Inflammatory macrophage (primary cell): ENCODE measurements around the gene PIP5K1A.
"Not testable (repeated sequence)": the region's sequence is repeated elsewhere in the genome, so short reads cannot be mapped to it uniquely, and the experiment has no call there.

Source experiments
- DNase-seq, 2 donors: peaks; one replicate each; pipeline ENCODE4 v3.0.0-alpha.2; 2020 to 2022
- total RNA-seq, 18 experiments: gene quantifications; one replicate each; lab custom pipeline; 2026; ENCODE audit warnings: mixed read lengths in 6 of 18, inconsistent platforms in 2 of 18; lab: John Stamatoyannopoulos, UW

PIP5K1A gene, protein sequence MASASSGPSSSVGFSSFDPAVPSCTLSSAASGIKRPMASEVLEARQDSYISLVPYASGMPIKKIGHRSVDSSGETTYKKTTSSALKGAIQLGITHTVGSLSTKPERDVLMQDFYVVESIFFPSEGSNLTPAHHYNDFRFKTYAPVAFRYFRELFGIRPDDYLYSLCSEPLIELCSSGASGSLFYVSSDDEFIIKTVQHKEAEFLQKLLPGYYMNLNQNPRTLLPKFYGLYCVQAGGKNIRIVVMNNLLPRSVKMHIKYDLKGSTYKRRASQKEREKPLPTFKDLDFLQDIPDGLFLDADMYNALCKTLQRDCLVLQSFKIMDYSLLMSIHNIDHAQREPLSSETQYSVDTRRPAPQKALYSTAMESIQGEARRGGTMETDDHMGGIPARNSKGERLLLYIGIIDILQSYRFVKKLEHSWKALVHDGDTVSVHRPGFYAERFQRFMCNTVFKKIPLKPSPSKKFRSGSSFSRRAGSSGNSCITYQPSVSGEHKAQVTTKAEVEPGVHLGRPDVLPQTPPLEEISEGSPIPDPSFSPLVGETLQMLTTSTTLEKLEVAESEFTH
- total RNA-seq, result 38.6 to 124 (median 56.5) reads per million in 18 experiments

DNA sequence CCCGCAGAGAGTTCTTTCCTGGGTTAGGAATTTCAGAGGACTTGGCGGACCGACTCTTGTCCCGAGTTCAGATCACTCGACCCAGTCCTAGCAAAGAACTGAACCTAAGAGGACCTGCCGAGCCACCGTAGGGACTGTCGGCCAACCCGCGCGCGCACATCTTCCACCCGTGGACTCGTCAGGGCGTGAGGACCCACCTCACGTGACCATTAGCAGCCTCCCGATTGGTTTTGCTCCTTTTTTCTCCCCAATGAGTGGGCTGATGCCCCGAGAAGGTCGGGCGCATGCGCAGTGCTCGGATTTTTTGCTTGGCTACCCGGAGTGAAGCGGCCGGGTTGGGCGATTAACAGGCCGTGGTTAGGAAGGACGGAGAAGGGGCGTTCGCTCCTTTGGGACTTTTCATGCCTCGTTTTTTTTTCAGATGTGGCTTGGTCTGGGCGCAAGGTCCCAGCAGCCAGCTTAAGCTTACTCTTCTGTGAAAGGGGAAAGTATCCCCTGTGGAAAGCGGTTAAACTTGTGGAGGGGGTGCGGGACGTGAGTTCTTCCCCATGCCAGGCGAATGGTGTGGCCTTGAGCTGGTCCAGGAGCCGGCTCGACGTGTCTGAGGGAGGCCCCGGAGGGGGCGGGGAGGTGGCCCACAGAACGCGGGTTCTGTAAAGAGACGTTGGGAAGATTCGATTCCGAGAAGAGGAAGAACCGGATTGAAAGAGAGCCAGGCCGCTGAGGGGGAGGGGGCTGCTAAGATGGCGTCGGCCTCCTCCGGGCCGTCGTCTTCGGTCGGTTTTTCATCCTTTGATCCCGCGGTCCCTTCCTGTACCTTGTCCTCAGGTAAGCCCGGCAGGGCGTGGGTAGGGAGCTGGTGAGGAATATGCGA is at the start of gene PIP5K1A:
TSS of gene PIP5K1A (plus strand) at position 299 of the 874 bp plus-strand sequence. CDS start at position 744, 445 bp downstream.
- DNase-seq, result peak; percentile 99 to 100

DNA sequence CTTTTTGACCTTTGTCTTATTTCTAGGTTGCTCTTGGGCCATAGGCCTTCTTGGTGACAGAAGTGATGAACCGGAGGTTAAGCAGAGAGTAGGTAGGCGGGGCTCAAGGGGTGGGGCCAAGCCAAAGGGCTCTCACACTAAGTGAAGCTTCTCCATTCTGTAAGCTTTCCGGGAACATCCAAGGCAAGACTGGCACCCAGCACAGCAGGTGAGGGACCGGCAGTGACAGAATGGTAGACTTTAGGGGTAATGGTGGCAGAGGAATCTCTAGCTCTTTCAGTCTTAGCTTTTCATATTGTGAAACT is 41.9 kb upstream of the PIP5K1A start, which contains the start of gene TNFAIP8L2:
TSS of gene TNFAIP8L2 (plus strand) at position 135 of the 305 bp plus-strand sequence. CDS start 2,049 bp downstream, outside the sequence.
- peak; percentile 85 to 89 for DNase-seq

DNA sequence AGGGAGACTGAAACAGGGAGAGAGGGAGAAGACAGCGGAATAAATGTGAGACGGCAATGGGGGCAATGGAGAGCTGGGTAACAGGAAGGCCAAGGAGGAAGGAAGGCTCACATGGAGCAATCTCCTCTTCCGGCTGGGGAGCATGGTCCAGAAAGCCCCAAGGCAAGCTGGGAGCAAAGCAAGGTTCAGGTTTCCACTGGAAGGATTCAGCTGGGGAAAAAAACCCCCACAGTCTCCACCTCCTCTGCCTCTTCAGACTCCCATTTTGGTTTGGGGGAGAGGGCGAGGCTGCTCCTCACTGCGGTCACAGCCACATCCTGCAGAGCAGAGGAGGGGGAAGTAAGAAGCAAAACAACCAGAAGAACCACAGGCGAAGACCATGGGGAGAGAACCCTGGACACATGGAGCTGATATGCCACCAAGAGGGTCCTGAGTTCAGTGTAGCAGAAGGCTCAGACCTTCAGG is 41.3 kb upstream of the PIP5K1A start:
- DNase-seq, result peak; percentile 58 to 60

DNA sequence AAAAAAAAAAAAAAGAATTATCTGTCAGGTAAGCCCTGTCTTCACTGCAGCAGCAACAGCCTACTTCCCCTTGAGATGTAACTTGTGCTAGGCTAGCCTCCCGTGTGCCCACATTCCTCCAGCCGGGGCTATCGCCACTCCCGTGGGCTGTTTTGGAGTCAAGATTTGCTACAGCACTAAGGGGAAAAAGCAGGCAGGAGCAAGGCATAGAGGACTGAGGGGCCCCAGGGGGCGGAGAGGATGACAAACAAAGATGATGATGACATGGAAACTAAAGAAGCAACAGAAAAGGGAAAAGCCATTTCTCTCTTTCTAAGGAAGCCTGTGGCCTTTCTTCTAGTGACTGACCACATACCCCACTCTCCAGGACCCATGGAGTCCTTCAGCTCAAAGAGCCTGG is 40.0 kb upstream of the PIP5K1A start:
- DNase-seq, result peak; percentile 37 to 39

DNA sequence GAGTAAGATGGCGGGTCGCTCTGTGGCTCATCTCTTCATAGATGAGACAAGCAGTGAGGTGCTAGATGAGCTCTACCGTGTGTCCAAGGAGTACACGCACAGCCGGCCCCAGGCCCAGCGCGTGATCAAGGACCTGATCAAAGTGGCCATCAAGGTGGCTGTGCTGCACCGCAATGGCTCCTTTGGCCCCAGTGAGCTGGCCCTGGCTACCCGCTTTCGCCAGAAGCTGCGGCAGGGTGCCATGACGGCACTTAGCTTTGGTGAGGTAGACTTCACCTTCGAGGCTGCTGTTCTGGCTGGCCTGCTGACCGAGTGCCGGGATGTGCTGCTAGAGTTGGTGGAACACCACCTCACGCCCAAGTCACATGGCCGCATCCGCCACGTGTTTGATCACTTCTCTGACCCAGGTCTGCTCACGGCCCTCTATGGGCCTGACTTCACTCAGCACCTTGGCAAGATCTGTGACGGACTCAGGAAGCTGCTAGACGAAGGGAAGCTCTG is 39.6 kb upstream of the PIP5K1A start:
- peak; percentile 5 to 17 for DNase-seq

DNA sequence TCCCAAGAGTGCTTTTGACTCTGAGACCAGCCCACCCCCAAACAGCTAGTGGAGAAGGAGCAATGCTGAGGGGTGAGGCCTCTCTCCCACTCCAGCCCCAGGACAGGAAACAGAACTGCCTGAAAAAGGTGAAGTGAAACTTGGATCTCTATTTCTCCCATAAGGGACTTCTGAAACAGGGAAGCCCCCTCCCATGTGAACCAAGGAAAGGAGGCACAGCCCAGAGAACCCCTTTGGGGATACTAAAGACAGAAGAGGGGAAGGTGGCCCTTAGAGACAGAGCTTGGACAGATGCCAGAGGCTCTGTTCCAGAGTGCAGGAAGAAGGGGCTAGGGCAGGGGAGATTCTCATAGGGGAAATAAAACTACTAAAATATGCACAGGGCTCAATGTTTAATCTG is 39.0 kb upstream of the PIP5K1A start:
- peak; percentile 47 to 51 for DNase-seq

DNA sequence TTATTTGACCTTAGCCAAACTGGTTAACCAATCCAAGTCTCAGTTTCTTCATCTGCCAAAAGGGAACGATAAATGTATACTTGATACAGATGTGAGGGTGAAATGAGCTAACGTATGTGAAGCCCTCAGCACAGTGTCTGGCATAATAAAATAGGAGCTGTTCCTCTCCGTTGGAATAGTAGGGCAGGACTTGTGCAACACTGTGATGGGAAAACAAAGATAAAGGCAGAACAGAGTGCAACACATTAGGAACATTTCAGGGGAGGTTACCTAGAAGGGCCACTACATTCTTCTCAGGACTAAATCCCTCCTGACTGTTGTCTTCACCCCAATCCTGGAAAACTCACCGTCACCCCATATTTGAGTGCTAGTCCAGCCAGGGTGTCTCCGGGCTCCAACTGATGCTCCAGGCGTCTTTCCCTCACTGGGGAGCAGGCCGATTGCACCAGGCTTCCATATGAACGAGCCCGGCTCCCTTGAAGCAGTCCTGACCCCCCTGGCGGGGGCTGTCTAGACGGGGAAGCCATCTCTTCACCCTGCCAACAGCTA is 33.5 kb upstream of the PIP5K1A start:
- no peak for DNase-seq

DNA sequence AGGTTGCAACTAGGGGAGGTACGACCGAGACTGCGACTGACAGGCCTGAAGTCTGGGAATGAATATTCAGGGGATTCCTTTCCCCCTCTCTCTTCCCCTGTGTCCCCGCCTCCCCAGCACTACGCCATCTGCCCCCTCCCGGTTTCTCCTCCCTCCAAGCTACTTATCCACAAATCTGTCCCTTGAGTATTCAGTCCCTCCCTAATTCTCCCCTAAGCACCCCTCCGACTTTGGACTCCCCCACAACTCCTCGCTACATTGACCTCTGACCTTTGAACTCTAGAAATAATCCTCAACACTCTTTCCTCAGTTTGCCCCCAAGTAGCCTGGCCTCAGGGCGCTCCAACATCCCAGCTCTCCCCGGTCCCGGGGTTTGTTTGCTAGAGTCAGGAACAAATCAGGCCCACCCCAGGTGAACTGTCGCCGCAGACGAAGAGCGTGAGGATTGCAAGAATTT is 33.0 kb upstream of the PIP5K1A start:
- DNase-seq, result no peak

DNA sequence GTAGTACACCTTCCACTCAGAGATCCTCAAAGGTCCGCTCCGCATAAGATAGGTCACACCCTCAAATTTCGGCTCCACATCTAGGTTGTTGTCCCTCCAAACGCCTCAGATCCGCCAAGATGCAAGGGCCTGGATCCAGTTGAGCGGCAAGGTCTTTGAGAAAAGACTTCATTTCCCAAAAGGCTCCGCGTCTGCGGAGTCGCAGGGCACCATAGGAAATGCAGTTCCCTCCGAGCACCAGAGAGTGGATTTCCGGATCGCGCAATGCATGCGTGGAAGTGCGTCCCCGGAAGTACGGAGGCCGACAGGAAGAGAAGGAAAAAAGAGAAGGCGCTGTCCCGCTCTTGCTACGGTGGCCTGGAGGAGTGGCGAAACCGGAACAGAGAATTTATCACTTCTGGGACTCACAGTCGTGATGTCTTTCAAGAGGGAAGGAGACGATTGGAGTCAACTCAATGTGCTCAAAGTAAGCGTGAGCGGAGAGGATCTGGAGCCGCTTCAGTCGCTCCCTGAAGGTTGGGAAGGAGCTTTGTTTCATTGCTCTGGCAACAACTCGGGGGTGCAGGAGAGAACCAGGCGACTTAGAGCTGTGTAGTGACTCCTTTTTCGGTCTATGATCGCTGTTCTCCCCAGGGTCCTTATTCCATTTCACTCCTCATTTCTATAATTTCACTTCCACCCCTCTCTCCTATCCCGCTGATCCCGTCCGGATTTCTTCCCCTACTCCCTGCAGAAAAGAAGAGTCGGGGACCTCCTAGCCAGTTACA is 32.4 kb upstream of the PIP5K1A start, which contains the start of the genes LYSMD1 and SCNM1:
TSS of gene LYSMD1 (minus strand) at position 165 of the 767 bp plus-strand sequence. CDS start 644 bp downstream, outside the sequence.
TSS of gene SCNM1 (plus strand) at position 407 of the 767 bp plus-strand sequence. CDS start at position 416, 9 bp downstream.
- peak; percentile 99 to 100 for DNase-seq

DNA sequence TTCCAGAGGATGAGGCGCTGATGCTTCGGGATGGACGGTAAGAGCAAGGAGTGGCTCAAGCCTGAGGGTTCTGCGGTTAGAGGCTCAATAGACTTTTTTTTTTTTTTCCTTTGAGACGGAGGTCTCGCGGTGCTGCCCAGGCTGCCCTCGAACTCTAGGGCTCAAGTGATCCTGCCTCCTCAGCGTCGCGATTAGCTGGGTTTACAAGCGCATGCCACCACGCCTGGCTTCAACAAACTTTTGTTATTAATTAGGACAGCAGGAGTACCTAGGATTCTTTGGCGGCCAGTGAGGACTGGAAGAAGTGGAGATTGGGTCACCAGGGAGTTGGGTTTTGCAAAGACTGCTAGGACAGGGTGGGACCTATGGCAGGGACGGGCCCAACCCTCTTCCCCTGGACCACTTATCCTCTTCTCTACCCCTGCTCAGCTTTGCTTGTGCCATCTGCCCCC is 31.8 kb upstream of the PIP5K1A start:
- peak; percentile 13 to 15 for DNase-seq

DNA sequence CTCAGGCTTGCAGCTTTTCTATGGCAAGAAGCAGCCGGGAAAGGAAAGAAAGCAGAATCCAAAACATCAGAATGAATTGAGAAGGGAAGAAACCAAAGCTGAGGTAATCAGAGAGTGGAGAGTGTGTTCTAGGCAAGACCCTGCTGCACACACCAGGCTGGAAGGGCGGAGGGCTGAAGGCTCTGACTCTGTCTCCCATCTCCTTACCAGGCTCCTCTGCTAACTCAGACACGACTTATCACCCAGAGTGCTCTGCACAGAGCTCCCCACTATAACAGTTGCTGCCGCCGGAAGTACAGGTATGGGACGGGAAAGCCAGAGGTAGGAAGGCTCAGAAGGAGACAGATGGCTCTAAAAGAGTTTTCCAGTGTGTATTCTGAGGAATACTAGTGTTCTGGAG is 31.2 kb upstream of the PIP5K1A start:
- no peak for DNase-seq

DNA sequence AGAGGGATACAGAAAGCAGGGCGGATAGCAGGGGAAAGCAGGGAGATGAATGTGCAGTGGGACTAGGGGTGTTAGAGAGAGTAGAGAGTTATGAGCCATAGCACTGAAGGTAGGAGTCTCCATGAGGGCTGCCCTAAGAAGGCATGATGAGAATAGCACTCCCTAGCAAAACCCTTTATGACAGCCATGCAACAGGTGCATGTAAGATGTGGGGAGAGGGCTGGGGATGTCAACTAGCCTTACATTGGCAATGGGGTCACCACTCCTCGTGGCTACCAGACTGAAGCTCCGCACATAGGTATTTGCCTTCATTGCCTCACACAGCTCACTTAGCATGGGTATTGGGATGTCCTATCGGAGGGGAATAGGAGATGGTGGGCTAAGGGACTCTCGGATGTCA is 27.2 kb upstream of the PIP5K1A start:
- DNase-seq, result no peak

DNA sequence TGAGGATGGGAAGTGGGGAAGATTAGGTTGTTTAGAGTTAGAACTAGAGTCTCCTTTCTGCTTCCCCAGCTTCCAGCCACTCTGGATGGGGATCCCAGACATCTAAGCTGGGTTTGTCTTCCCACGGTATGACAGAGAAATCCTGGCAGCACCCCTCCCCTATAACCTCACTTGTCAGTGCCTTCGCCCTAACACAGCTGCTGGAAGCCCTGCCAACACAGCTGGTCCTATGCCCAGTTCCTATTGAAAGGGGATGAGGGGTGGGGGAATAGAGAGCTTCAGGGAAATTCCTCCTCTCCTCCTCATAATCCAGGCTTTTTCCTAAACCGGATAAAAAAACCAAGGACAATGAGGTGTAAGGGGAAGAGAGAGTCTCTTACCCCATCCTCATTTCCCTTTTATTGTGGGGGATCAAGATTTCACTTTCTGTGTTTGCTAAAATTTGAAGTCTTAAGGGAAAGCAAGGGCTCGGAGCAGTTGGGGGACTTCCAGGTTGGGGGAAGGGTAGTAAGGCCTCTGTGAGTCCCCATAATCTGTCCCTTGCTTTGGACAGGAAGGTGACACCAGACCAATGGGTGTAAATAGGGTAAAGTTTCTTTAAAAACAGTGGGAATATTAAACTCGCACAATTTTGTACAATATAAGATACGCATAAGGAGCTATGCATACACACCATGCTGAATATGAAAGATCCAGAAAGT is 23.2 kb upstream of the PIP5K1A start:
- DNase-seq, result no peak

DNA sequence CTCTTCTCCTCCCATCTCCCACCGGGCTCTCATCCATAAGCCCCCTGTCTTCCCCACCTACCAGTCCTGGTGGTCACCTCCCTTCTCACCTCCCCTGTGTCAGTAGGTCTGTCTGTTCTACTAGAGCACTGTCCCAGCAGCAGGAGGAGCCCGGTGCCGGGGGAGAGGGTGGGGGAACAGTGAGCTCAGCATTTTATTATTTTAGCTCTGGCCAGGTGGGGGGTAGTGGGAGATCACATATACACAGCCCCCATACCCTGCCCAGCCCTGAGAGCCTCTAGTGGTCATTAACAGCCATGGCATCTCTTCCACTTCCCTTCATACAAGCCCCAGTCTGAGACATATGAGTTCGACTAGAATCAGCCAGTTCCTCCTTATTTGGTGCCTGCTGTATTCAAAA is 22.5 kb upstream of the PIP5K1A start, which contains the start of gene TMOD4:
TSS of gene TMOD4 (minus strand) at position 119 of the 400 bp plus-strand sequence. CDS start 1,106 bp downstream, outside the sequence.
- peak; percentile 28 to 37 for DNase-seq

DNA sequence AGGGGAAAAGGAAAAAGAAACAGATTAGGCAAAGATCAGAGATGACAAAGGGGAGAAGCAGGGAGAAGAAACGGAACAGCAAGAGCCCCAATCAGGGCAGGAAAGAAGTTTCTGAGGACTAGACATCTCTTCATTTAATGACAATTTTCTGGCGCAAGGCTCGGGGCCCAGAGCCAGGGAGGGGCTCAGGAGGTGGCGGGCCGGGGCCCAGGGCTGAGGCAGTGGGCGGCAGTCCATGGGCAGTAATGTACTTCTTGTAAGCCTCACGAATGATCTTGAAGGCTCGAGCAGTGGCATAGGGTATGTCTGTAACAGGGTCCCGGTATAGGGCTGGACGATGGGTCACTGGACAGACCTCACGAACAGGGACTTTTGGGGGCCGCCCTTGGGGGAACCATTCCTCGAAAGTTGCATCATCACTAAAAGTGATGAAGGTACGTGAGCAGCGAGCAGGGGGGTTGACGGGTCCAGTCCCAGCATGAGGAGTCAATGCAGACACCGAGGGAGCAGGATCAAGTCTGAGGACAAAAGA is 21.8 kb upstream of the PIP5K1A start:
- no peak for DNase-seq

DNA sequence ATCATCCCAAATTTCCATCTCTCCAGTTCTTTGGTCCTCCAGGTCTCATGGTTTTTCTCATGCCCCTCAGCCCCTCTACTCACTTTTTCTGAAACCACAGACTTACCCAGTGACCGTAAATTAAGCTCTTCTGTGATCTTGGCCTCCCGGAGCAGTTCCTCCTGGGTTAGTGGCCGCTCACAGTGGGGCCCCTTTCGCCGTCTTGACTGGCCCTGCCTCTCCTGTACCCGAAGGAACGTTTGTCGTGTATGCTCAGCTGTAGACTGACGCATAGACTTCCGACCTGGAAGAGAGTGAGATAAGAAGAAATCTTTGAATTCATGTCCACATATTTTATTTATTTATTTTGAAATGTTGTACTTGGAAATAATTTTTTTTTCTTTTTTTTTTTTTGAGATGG is 14.1 kb upstream of the PIP5K1A start:
- no peak for DNase-seq

DNA sequence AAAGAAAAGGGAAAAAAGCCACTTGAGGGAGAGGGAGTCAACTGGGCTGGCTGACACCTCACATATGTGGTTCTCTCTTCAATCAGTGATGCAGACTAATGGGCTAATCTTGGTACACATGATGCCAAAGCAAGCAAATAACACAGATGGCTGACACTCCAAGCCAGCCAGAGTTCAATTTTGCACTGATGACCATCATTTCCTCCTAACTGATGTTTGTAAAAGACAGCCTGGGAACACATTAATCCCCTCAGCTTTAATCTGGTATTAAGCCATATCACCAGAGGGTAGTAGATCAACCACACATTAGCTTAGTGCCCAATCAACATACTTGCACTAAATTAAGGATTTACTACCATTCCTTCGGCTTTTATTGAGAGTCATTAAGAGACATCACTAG is 11.1 kb upstream of the PIP5K1A start:
- no peak for DNase-seq

DNA sequence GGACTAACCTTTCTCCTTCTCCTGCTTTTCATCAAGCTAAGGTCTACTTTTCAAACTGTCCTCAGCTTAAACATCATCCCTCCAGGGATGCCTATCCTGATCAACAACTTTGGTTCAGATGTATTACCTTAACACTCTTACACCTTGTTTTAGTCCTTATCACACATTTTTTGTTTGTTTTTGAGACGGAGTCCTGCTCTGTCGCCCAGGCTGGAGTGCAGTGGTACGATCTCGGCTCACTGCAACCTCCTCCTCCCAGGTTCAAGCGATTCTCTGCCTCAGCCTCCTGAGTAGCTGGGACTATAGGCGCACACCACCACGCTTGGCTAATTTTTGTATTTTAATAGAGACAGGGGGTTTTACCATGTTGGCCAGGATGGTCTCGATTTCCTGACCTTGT is 9.7 kb upstream of the PIP5K1A start:
- not testable (repeated sequence) for DNase-seq

DNA sequence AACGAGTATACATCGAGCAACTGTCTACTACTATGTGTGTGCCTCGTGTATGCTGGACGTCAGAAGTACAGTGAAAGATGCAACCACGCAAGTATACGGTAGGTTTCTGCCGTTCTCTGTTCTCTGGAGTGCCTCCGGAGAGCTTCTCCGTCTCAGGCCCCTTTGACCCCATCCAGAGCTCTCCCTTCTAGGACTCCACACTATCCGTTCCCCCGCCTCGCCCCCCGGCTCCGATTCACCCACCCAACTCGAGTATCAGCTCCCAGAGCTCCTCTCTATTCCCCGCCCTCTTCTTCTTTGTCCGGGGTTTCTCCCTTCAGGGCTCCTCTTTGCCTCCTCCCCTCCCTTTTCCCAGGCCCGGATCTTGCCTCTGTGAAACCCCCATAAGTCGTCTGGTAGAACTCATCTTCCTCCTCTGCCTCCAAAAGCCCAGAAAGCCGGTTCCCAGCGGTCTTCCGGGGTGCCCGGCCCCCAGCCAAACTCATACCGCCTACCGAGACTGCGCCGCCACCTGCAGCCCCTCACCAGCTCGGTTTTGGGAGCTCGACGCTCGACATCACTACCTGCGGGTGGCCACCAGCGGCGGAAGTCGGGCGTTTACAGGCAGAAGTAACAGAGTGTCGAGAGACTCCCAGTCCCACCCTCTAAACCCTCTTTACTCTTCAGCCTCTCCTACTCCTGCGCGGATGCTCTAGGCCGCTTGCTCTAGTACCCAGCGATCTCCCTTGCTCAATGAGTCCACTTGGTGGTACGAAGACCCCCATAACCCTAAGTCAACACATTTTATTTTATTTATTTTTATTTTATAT is 8.5 kb upstream of the PIP5K1A start, which contains the start of gene VPS72:
TSS of gene VPS72 (minus strand) at position 561 of the 809 bp plus-strand sequence. CDS start at position 485, 76 bp downstream.
- DNase-seq, result peak; percentile 75 to 83
